WERI-Rb-1 (cell line): ENCODE measurements around the gene GIMAP6.
"Not testable (repeated sequence)": the region's sequence is repeated elsewhere in the genome, so short reads cannot be mapped to it uniquely, and the experiment has no call there.

Source experiments
- DNase-seq: peaks from one replicate; pipeline ENCODE4 v3.0.0-alpha.2; 2020
- H3K27ac ChIP-seq: fragments of 250-450 bp; sonication (Bioruptor Pico); 2 replicates; pipeline ENCODE4 v1.5.1; 2020; ENCODE audit warnings: mild to moderate bottlenecking, moderate library complexity
- H3K27me3 ChIP-seq: fragments of 250-450 bp; sonication (Bioruptor Pico); 2 replicates; pipeline ENCODE4 v1.5.1; 2021; ENCODE audit warnings: mild to moderate bottlenecking, low read depth, moderate library complexity; ENCODE audit not compliant: insufficient read depth, severe bottlenecking
- H3K36me3 ChIP-seq: fragments of 250-450 bp; sonication (Bioruptor Pico); 2 replicates; pipeline ENCODE4 v1.5.1; 2020; ENCODE audit warnings: mild to moderate bottlenecking, moderate library complexity
- H3K4me3 ChIP-seq: 2 replicates; pipeline ENCODE4 v1.5.1; 2011; ENCODE audit warnings: low read depth, mild to moderate bottlenecking, control low read depth, low read length
- H3K9me3 ChIP-seq: fragments of 250-450 bp; sonication (Bioruptor Pico); 2 replicates; pipeline ENCODE4 v1.5.1; 2021; ENCODE audit warnings: mild to moderate bottlenecking, moderate library complexity; ENCODE audit not compliant: severe bottlenecking
- CTCF ChIP-seq: IDR thresholded peaks from 2 replicates; pipeline ENCODE4 v1.5.1; 2011; ENCODE audit warnings: low read depth, mild to moderate bottlenecking, control low read depth, inconsistent platforms, low read length

GIMAP6 gene

GRCh38 chr7:150631866-150632864 is at the start of gene GIMAP6:
Gene GIMAP6 (minus strand): TSS chr7:150632385. CDS start chr7:150630142, 2,243 bp downstream.
- Histone ChIP-seq H3K9me3 (no peaks in the 10 kb centered on the region), H3K27me3 (no peaks in the 10 kb centered on the region), H3K27ac (no peak within 1 kb of the TSS), H3K36me3 (no peaks in the 10 kb centered on the region), H3K4me3 (no peak within 1 kb of the TSS)
- DNase-seq = no peak
- TF ChIP-seq CTCF = no peak

GRCh38 chr7:150680364-150680763 is 48.2 kb upstream of the GIMAP6 start:
- H3K27ac ChIP-seq, H3K9me3 ChIP-seq, H3K36me3 ChIP-seq, H3K27me3 ChIP-seq, DNase-seq, H3K4me3 ChIP-seq: not testable (repeated sequence)

- not testable (repeated sequence) for H3K4me3 ChIP-seq, H3K27ac ChIP-seq, H3K27me3 ChIP-seq, DNase-seq, H3K36me3 ChIP-seq, H3K9me3 ChIP-seq
Observed at GRCh38 chr7:150678601-150679000, 46.4 kb upstream of the GIMAP6 start.

GRCh38 chr7:150676854-150677253 is 44.7 kb upstream of the GIMAP6 start:
- not testable (repeated sequence) for H3K9me3 ChIP-seq, DNase-seq, H3K36me3 ChIP-seq, H3K4me3 ChIP-seq, H3K27me3 ChIP-seq, H3K27ac ChIP-seq

GRCh38 chr7:150676276-150676675 is 44.1 kb upstream of the GIMAP6 start:
- H3K36me3 ChIP-seq, H3K4me3 ChIP-seq, H3K9me3 ChIP-seq, H3K27ac ChIP-seq, DNase-seq, H3K27me3 ChIP-seq: not testable (repeated sequence)

GRCh38 chr7:150675714-150676113 is 43.5 kb upstream of the GIMAP6 start:
- no peaks in the 10 kb centered on the region for H3K27me3 ChIP-seq
- no peaks in the 10 kb centered on the region for H3K36me3 ChIP-seq
- H3K27ac ChIP-seq = no peak overlapping the region
- no peak overlapping the region for H3K4me3 ChIP-seq
- peaks cover 4% of the 10 kb centered on the region for H3K9me3 ChIP-seq
- TF ChIP-seq CTCF = no peak
- no peak for DNase-seq

GRCh38 chr7:150671798-150672585 is 39.8 kb upstream of the GIMAP6 start:
- not testable (repeated sequence) for H3K27ac ChIP-seq, H3K4me3 ChIP-seq, H3K36me3 ChIP-seq, DNase-seq, H3K9me3 ChIP-seq, H3K27me3 ChIP-seq

GRCh38 chr7:150668977-150669376 is 36.8 kb upstream of the GIMAP6 start:
- Histone ChIP-seq H3K4me3 (no peak overlapping the region), H3K9me3 (no peaks in the 10 kb centered on the region), H3K36me3 (no peaks in the 10 kb centered on the region), H3K27ac (no peak overlapping the region), H3K27me3 (no peaks in the 10 kb centered on the region)
- TF ChIP-seq CTCF = no peak
- DNase-seq = no peak
